GM19467 (cell line): ENCODE results near the gene CLDN7.

Source experiments
- ATAC-seq: cut with Tn5 transposase; IDR thresholded peaks from one replicate; pipeline ENCODE4 v1.9.1; 2021; ENCODE audit warnings: mild to moderate bottlenecking, moderate library complexity; ENCODE audit not compliant: unreplicated experiment

The CLDN7 gene

DNA sequence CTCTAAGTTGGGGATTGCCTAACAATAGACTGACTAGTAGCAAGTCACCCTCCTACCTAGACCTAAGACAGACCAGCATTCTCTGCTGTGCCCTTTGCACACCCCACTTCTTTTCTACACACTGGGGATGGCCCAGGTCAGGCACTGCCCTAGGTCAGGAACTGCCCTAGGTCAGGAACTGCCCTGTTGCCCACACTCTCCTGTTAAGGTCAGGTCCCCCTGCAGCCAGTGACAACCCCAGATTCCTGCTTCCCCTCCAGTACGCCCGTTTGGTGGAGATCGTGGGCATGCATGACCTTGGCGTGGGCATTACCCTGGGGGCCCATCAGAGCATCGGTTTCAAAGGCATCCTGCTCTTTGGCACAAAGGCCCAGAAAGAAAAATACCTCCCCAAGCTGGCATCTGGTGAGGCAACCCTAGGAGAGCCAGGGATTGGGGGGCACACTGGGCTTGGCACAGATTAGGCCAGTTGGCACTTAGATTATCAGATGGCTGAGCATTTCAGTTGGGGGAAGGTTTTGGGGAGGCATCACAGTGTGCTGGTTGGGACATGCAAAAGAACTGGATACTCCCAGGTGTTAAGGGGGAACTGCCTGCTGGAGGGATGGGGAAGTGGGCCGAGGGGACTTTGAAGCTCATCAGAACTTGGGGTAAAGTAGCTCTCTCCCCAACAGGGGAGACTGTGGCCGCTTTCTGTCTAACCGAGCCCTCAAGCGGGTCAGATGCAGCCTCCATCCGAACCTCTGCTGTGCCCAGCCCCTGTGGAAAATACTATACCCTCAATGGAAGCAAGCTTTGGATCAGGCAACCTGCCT lies 40.8 kb downstream of the CLDN7 start:
- ATAC-seq: no peak

DNA sequence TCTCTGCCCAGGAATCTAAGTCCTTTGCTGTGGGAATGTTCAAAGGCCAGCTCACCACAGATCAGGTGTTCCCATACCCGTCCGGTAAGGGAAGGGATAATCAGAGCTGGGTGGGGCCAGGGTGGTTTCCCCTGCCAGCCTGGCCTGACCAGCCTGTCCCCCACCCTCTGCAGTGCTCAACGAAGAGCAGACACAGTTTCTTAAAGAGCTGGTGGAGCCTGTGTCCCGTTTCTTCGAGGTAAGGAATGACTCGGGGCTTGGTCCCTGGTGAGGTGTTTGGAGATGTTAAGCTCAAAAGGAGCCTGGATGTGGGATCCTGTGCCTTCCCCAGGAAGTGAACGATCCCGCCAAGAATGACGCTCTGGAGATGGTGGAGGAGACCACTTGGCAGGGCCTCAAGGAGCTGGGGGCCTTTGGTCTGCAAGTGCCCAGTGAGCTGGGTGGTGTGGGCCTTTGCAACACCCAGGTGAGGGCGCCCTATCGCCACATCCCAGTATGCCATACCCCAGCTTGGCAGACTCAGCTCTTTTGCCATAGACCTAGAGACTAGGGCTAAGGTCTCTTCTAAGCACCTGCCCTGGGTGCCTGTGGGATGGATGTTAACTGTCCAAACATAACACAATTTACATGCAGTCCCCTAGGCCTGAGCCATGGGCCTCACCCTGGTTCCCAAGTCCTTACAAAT lies 41.5 kb downstream of the CLDN7 start:
- ATAC-seq: no peak

DNA sequence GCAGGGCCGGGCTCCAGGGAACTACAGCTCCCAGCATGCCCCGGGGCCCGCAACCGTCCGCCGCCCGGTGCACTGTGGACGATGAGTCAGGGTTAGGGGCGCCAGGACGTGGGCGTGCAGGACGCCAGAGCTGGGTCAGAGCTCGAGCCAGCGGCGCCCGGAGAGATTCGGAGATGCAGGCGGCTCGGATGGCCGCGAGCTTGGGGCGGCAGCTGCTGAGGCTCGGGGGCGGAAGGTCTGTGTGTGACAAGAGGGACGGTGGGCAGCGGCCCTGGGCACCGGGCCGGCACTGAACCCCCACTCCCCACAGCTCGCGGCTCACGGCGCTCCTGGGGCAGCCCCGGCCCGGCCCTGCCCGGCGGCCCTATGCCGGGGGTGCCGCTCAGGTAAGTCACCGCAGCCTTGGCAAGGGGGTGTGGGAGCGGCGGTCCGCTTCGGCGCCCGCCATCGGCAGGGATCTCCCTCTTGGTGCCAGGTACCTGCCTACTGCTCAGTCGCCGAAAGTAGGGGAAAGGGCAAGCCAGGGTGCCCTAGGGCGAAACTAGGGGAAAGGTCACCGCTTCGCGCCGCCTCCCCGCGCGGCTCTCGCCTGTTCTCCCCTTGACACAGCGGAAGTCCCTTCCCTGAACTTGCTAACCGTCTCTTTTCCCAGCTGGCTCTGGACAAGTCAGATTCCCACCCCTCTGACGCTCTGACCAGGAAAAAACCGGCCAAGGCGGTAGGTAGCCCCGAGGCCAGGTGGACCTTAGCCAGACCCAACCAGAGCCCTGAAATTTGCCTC lies 42.3 kb downstream of the CLDN7 start, which contains the start of the genes ACADVL and DLG4:
ACADVL (plus strand) TSS at position 127 of the 781 bp plus-strand sequence; CDS start at position 174, 47 bp downstream.
DLG4 (minus strand) TSS at position 25 of the 781 bp plus-strand sequence.
- no peak for ATAC-seq

DNA sequence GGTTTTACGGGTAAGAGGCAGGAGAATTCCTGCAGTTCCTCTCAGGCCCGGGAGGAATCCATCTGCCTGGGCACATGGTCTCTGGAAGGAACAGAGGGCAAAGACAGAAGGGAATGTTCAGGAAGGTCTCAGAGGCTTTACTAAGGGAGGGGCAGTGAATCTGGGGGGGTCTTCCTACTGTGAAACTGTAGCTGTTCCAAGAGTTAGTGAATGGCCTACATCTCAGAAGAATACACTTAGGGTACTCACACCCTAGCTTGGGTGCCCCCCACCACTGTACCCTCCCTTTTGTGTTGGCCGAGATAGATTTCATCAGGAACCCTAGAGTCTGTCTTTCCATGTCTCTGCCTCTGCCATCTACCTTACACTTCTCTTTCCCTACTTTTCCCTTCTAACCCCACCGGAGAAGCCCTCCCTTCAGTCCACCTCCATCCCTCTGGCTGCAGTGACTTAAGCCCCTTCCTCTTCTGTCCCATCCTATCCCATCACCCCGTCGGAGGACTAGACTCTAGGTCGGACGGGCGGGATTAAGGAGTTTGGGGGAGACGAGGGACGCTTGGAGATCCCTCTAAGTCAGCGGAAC lies 43.0 kb downstream of the CLDN7 start:
- ATAC-seq: no peak

DNA sequence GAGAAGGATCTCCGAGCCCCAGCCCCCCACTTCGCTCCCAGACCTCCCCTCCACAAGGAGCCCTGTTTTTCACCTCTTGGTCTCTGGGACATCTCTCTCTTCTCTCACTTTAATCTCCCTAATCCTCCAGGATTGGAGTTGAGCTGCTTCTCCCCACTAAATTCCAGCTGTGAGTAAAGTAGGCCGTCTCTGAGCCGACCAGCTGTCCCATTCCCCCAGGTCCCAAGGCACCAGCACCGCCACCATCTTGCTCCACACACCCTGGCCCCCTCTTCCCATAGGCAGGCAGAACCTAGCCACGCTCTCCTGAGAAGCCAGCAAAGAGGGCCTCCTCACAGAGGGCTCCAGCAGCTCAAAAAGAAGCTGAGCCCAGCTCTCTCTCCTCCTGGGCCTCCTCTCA lies 43.5 kb downstream of the CLDN7 start:
- no peak for ATAC-seq

DNA sequence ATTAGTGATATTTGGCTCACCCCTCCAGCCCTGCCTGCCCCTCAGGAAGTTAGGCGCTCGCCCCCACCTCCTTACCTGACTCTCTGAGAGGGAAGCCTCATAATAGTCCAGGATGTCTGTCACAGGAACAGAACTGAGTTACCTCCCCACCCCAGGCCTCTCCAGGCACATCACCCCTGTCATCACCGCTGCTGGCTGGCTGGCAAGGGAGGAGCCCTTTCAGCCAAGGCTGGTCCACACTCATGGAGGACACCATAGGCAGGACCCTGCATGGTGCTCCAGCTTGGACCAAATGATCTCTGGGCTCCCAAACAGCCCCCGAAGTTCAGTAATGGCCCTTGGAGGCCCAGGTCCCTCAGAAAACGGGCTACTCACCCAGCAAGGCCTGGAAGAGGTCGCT lies 44.1 kb downstream of the CLDN7 start:
- no peak for ATAC-seq

DNA sequence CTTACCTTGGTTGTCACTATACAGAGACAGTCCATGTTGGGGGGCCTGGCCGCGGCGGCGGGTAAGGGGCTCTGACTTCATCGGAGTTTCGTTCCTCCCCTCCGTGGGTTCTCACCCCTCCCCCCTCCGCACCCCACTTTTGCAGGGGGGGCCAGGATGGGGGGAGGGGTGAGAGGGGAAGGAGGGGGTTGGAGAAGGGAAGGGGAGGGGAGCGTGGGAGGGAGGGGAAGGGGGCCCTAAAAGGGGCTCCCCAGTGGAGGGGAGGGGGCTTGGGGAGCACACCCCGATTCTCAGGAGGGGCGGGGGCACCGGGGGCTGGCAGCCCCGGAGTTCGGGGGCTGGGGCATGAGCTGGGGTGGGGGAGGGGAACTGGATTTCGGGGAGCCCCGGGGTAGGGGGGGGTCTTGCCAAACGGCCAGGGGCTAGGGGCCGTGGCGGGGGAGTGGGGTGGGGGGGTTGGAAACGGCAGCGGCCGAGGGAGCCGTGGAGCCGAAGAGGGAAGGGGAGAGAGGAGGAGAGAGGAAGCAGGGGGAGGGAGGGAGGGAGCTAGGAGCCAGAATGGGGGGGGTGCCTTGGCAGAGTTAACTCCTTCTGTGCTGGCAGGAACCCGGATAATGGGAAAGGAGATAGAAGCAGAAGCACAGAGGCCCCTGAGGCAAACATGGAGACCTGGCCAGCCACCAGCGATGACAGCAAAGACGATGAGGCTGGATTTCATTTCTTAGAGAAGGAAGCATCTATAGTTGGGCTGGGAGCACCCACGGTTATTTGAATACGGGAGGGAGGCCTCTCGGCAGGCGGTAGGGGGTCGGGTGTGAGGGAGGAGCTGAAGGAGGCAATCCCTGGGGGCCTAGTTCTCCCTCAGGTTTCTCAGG lies 44.9 kb downstream of the CLDN7 start:
- no peak for ATAC-seq

DNA sequence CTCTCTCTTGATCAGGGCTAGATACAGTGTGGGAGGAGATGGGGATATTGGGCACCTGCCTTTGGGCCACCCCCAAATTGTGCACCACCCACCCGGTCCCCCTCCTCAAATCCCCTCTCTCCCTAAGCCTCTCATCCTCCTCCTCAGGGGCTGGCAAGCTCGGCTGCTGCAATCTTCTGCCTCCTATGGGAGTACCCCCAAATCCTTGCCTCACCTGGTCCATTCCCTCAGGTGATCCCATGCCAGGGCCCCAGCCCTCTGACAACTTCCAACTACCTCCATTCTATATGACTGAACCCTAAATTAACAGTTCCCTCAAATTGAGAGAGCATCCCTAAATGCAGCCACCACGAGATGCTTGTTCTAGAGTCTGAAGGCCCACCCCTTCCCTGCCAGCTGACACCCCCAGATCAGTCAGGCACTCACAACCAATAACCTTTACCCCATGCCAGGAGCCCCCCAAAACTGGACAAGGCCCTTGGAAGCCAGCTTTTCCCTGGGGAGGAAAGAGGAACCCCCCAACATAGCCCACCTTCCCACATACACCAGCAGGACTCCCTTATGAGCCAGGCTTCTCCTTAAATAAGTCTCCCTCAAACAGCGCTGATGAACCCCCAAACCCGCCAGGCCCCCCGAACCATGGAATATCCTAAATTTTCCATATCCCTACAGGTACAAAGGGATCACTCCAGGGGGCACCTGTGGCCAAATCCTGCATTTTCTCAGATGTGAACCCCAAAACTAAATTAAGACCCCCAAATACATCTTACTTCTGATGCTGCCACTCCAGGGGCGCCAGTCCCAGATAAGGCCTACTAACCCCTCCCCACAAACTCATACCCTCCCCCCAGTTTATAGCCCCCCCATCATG lies 45.8 kb downstream of the CLDN7 start:
- ATAC-seq: no peak

DNA sequence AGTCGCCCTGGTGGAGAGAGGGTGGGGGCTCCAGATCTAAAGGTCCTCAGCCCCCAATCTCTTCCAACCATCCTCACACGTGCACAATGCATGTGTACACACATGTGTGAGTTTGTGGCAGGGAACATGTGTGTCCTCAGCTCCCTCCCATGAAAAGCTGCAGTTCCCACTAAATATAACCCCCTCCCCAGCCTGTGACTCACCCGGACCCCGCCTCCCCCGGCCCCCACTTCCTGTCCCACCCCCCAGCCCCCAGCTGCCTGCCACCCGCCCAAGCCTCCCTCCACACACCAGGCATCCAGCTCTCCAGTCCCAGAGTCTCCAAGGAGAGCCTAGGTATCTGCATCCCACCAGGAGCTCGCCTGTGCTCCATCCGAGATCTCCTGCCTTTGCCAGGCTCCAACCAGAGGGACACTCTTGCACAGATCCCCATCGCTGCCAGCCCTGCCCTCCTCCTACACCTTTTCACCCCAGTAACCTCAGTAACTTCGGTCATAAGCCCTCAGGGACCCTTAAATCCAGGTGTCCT lies 46.6 kb downstream of the CLDN7 start:
- ATAC-seq: no peak

DNA sequence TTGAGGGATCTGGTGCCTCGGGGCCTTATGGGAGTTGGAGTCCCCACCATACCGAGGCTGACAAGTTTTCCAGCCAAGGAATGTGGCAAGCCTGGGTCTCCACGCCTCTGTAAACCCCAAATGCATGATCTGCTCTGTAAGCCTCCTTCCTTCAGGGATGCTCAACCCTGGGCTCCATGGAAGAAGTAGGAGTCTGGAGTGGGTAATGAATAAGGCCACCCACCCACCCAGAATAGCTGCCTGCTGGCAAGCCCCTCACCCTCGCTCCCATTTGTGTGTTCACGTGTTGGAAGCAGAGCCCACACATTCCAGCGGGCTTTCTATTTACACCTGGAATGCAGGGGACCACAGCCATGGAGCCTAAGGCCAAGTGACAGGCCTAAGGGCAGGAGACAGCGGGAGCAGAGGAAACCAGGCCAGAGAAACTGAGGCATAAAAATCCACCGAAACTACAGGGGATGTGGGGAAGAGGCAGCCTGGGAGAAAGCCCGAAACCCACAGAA lies 47.1 kb downstream of the CLDN7 start:
- no peak for ATAC-seq

DNA sequence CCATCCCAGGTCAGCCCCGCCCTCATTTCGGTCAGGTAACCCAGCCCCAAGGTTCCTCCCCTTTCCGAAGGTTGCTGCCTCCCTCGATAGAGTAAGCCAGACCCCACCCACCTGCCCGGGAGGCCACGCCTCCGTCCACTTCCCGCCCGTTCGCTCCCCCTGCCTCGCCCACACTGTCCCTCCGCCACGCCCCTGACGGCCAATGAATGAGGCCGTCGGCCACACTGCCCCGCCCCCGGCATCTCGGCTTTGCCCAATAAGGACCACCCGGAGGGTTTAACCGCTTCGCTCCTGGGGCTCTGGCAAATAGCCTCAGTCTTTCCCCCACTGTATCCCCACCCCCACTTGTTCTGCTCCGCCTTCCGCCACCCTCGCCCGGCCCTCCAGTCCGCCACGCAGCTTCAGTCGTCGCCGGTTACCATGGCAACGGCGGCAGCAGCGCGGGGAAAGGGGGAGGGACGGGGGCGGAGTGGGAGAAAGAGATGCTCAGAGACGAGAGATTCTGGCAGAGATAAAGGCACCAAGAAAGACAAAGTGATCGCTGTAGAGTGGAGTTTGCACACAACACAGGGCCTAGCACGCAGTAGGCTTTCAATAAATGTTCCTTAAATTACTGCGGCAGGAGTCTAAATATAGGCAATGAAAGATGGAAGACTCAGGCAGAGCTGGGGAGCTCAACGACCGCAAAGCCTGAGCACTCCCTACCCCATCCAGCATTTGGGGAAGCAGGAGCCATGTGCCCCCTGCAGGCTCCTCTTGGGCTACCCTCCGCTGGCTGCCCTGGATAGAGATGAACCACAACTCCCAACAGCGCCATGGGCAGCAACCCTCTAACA lies 47.8 kb downstream of the CLDN7 start:
- ATAC-seq: peak; percentile 74

DNA sequence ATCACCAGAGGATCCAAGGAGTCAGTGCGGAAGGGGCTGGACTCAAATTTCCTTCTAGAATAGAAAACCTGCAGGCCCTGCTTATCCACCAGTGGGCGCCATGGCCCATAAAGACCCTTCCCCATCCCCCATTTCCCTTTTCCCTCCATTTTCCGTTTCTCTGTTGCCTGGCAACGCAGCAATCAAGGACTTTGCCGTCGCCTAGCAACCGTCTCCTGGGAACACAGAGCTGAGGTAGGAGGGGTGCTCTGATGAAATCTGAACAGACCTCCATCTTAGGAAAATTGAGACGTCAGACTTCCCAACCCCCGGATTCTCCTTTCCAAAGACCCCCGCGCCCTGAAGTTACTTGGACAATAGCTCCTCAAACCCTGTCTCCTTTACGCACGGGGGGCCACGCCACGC lies 48.4 kb downstream of the CLDN7 start:
- ATAC-seq: no peak

DNA sequence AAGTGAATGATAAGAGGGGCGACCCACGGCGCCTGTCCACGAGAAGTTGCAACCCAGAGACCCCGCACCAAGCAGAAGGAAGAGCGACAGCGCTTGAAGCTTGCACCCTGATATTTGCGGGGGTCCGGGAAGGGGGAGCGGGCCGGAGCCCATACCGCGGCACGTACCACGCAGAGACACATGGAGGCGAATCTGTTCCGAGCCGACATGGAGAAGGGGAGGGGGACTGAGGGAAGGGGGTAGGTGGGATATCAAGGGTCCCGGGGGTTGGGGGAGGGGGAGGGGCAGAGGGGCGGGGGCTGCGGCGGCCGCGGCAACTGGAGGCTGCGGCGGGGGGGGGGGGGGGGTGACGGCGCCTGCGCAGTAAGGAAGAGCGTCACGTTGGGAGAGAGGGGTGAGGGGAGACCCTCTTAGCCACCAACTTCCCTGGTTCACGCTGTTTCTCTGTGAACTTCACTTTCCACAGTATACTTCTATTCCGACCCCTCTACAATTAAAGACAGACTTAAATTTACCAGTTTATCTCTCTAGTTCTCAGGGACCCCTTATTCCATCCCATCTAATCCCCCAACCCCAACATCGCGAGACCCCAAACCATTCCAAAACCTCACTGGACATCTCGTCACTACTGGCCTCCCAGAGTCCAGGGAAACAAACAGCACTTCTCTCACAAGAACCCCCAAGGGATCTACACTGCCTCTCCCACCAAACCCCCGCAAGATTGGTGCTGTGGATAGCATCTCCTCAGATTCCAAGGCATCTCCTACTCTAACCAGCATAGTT lies 50.6 kb downstream of the CLDN7 start:
- no peak for ATAC-seq
